Thoracic aorta (tissue), 2 donors: ENCODE data around the gene DCDC2. TPM values are rescaled to one million over a fixed set of nuclear protein-coding genes. Genes with fewer than 3 reads are reported as not detected.

Source experiments
- ATAC-seq: fragments of 150-250 bp; one replicate; pipeline ENCODE4 v1.8.0; 2017; ENCODE audit warnings: low read depth; ENCODE audit not compliant: insufficient number of reproducible peaks, low FRiP score
- DNase-seq: peaks from one replicate; pipeline ENCODE4 v3.0.0-alpha.2; 2020; ENCODE audit warnings: low spot score
- H3K27ac ChIP-seq, 2 donors: fragments of 200-600 bp; sonication (generic); 1 replicate in 1 of 2; 2 replicates in 1 of 2; pipeline ENCODE4 v1.5.1; 2016; ENCODE audit warnings: mild to moderate bottlenecking in 2 of 2, moderate library complexity in 2 of 2
- H3K27me3 ChIP-seq: fragments of 200-600 bp; sonication (generic); replicated peaks from 2 replicates; pipeline ENCODE4 v1.6.0; 2016; ENCODE audit warnings: mild to moderate bottlenecking; ENCODE audit not compliant: insufficient read depth
- H3K36me3 ChIP-seq: fragments of 200-600 bp; sonication (generic); one replicate; pipeline ENCODE4 v1.5.1; 2016
- H3K4me1 ChIP-seq, 2 donors: fragments of 200-600 bp; sonication (generic); 1 replicate in 1 of 2; 2 replicates in 1 of 2; pipeline versions ENCODE4 v1.5.1 to v1.6.0; 2016; ENCODE audit warnings: low read depth in 2 of 2, mild to moderate bottlenecking in 1 of 2; ENCODE audit not compliant: control insufficient read depth in 1 of 2
- H3K4me3 ChIP-seq: fragments of 200-600 bp; sonication (generic); 2 replicates; pipeline ENCODE4 v1.5.1; 2016; ENCODE audit warnings: mild to moderate bottlenecking
- H3K9me3 ChIP-seq: fragments of 200-600 bp; sonication (generic); 2 replicates; pipeline ENCODE4 v1.5.1; 2016
- CTCF ChIP-seq: fragments of 200-600 bp; sonication (generic); IDR thresholded peaks from one replicate; pipeline ENCODE4 v1.5.1; 2019; ENCODE audit warnings: antibody characterized with exemption
- total RNA-seq, 2 donors: library from RNA; depleted of rRNA; stranded (reverse); fragments of >200 nt; gene quantifications; one replicate each; pipeline versions ENCODE4 v1.1.0 to v1.2.3, GENCODE V29; 2016

Gene DCDC2
- total RNA-seq, 2 donors from 2014 or later, result not detected

- H3K27ac ChIP-seq, result no peak overlapping the region
- H3K27me3 ChIP-seq, result no peaks in the 10 kb centered on the region
- no peaks in the 10 kb centered on the region for H3K9me3 ChIP-seq
- no peaks in the 10 kb centered on the region for H3K4me1 ChIP-seq
- DNase-seq (no peak), ATAC-seq (no peak)
- TF ChIP-seq CTCF, result no peak
- no peak overlapping the region for H3K4me3 ChIP-seq
- no peaks in the 10 kb centered on the region for H3K36me3 ChIP-seq
These were observed 132.0 kb downstream of the DCDC2 start for GRCh38 chr6:24225838-24226237.

- TF ChIP-seq CTCF, result no peak
- no peaks in the 10 kb centered on the region for H3K27me3 ChIP-seq
- H3K36me3 ChIP-seq, result no peaks in the 10 kb centered on the region
- ATAC-seq, result no peak
- DNase-seq, result no peak
- no peak overlapping the region for H3K4me3 ChIP-seq
- H3K4me1 ChIP-seq, result no peaks in the 10 kb centered on the region
- no peaks in the 10 kb centered on the region for H3K9me3 ChIP-seq
- H3K27ac ChIP-seq, result no peak overlapping the region
These were observed 134.5 kb downstream of the DCDC2 start for GRCh38 chr6:24223115-24223919.

- no peak for ATAC-seq
- H3K4me1 ChIP-seq, result no peaks in the 10 kb centered on the region
- H3K36me3 ChIP-seq, result no peaks in the 10 kb centered on the region
- no peak overlapping the region for H3K27ac ChIP-seq
- no peaks in the 10 kb centered on the region for H3K27me3 ChIP-seq
- no peak overlapping the region for H3K4me3 ChIP-seq
- TF ChIP-seq CTCF, result no peak
- no peaks in the 10 kb centered on the region for H3K9me3 ChIP-seq
- DNase-seq, result no peak
These were observed 138.2 kb downstream of the DCDC2 start for GRCh38 chr6:24219670-24220069.

- H3K9me3 ChIP-seq, result no peaks in the 10 kb centered on the region
These were observed 142.9 kb downstream of the DCDC2 start for GRCh38 chr6:24214984-24215383.

GRCh38 chr6:24207413-24207812 is 150.4 kb downstream of the DCDC2 start:
- no peak for ATAC-seq
- Histone ChIP-seq H3K27ac (no peak overlapping the region), H3K4me1 (no peaks in the 10 kb centered on the region), H3K4me3 (no peak overlapping the region), H3K36me3 (no peaks in the 10 kb centered on the region), H3K27me3 (no peaks in the 10 kb centered on the region), H3K9me3 (no peaks in the 10 kb centered on the region)
- TF ChIP-seq CTCF, result no peak
- DNase-seq, result no peak

More at GRCh38 chr6:24214984-24215383, 142.9 kb downstream of the DCDC2 start:
- H3K4me1 ChIP-seq, result no peaks in the 10 kb centered on the region
- no peak overlapping the region for H3K27ac ChIP-seq
- no peak overlapping the region for H3K4me3 ChIP-seq
- H3K36me3 ChIP-seq, result no peaks in the 10 kb centered on the region
- no peak for ATAC-seq
- no peak for DNase-seq
- H3K27me3 ChIP-seq, result no peaks in the 10 kb centered on the region
- TF ChIP-seq CTCF, result no peak
